OCI-LY1 (cell line): ENCODE results near the gene BICDL1.

Experiments used
- EZH2 ChIP-seq: fragments of 200-600 bp; sonication (generic), shearing (Covaris generic); IDR thresholded peaks from 2 replicates; pipeline ENCODE4 v1.8.0; 2017; ENCODE audit warnings: borderline replicate concordance, mixed run types, mild to moderate bottlenecking, antibody characterized with exemption, low read length, moderate library complexity, mixed read lengths
- TF ChIP-seq, protein P1 (sequence below): fragments of 200-600 bp; sonication (generic), shearing (Covaris generic); IDR thresholded peaks from 2 replicates; pipeline ENCODE4 v1.5.1; 2017; ENCODE audit warnings: mild to moderate bottlenecking, antibody characterized with exemption, low read length, moderate library complexity, mixed read lengths

DNA sequence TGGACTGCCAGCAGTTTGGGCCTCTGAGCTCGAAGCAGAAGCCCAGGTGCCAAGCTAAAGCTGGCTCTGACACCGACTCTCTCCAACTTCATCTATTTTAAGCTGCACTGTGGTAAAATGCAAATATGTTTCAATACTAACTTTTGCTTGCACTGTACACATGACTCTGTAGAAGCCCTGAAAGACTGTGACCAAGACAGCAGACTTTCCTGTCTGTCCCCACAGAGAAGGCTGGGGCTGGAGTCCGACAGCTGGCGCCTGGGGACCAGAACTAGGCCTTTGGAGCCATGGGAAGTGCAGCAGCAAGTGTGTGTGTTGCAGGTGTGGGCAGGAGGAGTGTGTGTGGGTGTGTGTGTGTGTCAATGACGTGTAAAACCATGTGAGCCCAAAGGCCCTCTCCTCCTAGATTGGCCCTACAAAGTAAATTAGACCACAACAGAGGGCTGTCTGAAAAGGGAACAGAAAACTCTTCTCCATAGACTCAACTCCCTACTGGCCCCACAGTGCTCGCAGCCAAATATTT is 143.9 kb downstream of the BICDL1 start:
- TF ChIP-seq, protein P1, sequence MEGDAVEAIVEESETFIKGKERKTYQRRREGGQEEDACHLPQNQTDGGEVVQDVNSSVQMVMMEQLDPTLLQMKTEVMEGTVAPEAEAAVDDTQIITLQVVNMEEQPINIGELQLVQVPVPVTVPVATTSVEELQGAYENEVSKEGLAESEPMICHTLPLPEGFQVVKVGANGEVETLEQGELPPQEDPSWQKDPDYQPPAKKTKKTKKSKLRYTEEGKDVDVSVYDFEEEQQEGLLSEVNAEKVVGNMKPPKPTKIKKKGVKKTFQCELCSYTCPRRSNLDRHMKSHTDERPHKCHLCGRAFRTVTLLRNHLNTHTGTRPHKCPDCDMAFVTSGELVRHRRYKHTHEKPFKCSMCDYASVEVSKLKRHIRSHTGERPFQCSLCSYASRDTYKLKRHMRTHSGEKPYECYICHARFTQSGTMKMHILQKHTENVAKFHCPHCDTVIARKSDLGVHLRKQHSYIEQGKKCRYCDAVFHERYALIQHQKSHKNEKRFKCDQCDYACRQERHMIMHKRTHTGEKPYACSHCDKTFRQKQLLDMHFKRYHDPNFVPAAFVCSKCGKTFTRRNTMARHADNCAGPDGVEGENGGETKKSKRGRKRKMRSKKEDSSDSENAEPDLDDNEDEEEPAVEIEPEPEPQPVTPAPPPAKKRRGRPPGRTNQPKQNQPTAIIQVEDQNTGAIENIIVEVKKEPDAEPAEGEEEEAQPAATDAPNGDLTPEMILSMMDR = no peak
- no peak for TF ChIP-seq EZH2
